ENCODE data around the gene KHSRP. TPM values are rescaled to one million over a fixed set of nuclear protein-coding genes. Genes with fewer than 3 reads are reported as not detected.

The KHSRP gene
- total and polyA plus RNA-seq, 2 of the 4 experiments (the other 2 are of a cell fraction), result 31.9 to 93.7 TPM

GRCh38 chr19:6373813-6374108 lies 50.9 kb downstream of the KHSRP start:
- 40% methylated on average over 1 of the region's 5 CpGs; no CpG with 5 or more reads in 1 of the 2 experiments for WGBS, 2 experiments (ENCODE audit: extremely low coverage in 2 of 2, insufficient read length in 1 of 2)
- Histone ChIP-seq H2AK5ac (ENCODE audit: low read depth, low read length) (peak overlapping the region; percentile 98), H2AK9ac (replicated peaks; ENCODE audit: low read depth, low read length, poor library complexity) (peak overlapping the region; percentile 100), H4K91ac (ENCODE audit: insufficient read depth, low read depth, low read length) (peak overlapping the region; percentile 57), H3K18ac (ENCODE audit: low read depth, low read length) (peak overlapping the region; percentile 5; the same call in 1 of the 2 replicates), H3K14ac (replicated peaks; ENCODE audit: low read depth, low read length) (peak overlapping the region; percentile 95), H2BK5ac (ENCODE audit: low read depth, low read length, poor library complexity, severe bottlenecking) (peak overlapping the region; percentile 65), H3K56ac (ENCODE audit: extremely low read depth, insufficient read depth, low read length) (peak overlapping the region; percentile 10; the same call in 1 of the 2 replicates), H4K20me1 (ENCODE audit: insufficient read depth, low read length) (no peaks in the 10 kb centered on the region), H2BK15ac (ENCODE audit: low read depth, low read length) (peak overlapping the region; percentile 20; the same call in 1 of the 3 replicates), H4K8ac (ENCODE audit: low read depth in 2 of 2, low read length in 2 of 2) (peak overlapping the region; percentile 89 to 94), H3K79me1 (ENCODE audit: low read depth in 1 of 2, low read length in 2 of 2) (peaks cover 7 to 14% of the 10 kb centered on the region in 2 experiments; a peak in 3 of 4 replicates), H3K36me3 (ENCODE audit: control insufficient read depth, insufficient read depth, low read length) (peaks cover 3% of the 10 kb centered on the region; the same call in 1 of the 2 replicates), H3K9me3 (ENCODE audit: control insufficient read depth, insufficient read depth, low read length) (no peaks in the 10 kb centered on the region), H4K5ac (ENCODE audit: low read depth, low read length) (peak overlapping the region; percentile 52), H3K4ac (ENCODE audit: low read depth, low read length) (peak overlapping the region; percentile 88), H2AFZ (replicated peaks; ENCODE audit: low read length, poor library complexity) (peak overlapping the region; percentile 97), H3K9ac (ENCODE audit: low read depth, low read length) (peak overlapping the region; percentile 49), H3K4me3 (ENCODE audit: insufficient read depth, low read depth, low read length) (peak overlapping the region; percentile 51), H3K23ac (ENCODE audit: low read depth, low read length) (peak overlapping the region; percentile 71; the same call in 1 of the 2 replicates), H3K4me1 (ENCODE audit: control insufficient read depth, insufficient read depth, low read length) (peaks cover 11% of the 10 kb centered on the region), H3K27ac (ENCODE audit: insufficient read depth, low read length) (peak overlapping the region; percentile 69), H2BK20ac (ENCODE audit: low read depth, low read length) (0 out of 2 replicates have a peak overlapping the region, but pooled peaks have one; percentile 10), H2BK120ac (ENCODE audit: low read depth, low read length) (no peak overlapping the region), H3K27me3 (ENCODE audit: control insufficient read depth, insufficient read depth, low read length) (no peaks in the 10 kb centered on the region), H3K4me2 (ENCODE audit: low read depth, low read length) (peak overlapping the region; percentile 88), H3K9me1 (ENCODE audit: insufficient read depth, low read length) (peaks cover 13% of the 10 kb centered on the region)
- BruUV-seq (replicated peaks), result no TSS peak
- CTCF ChIA-PET, result no interaction called here
- no peak for TF ChIP-seq CTCF (conservative IDR thresholded peaks at IDR 0.05; ENCODE audit: low read depth, low read length)
- TF ChIP-seq MXI1 (IDR thresholded peaks at IDR 0.05; ENCODE audit: borderline replicate concordance, low read depth, low read length), result no peak
- no peak for TF ChIP-seq MAFK (IDR thresholded peaks at IDR 0.05; ENCODE audit: low read depth, low read length)
- TF ChIP-seq NFE2L2 (IDR thresholded peaks at IDR 0.05; ENCODE audit: low read depth, low read length), result no peak
- no peak for TF ChIP-seq BHLHE40 (IDR thresholded peaks at IDR 0.05; ENCODE audit: low read depth, low read length)
- no peak for TF ChIP-seq RAD21 (IDR thresholded peaks at IDR 0.05; ENCODE audit: low read length)
- TF ChIP-seq MAZ (IDR thresholded peaks at IDR 0.05; ENCODE audit: borderline replicate concordance, low read depth, low read length), result no peak
- TF ChIP-seq ELK1 (IDR thresholded peaks at IDR 0.05; ENCODE audit: borderline replicate concordance, low read depth, low read length), result no peak
- TF ChIP-seq RCOR1 (IDR thresholded peaks at IDR 0.05; ENCODE audit: insufficient replicate concordance, low read length), result no peak
- no peak for TF ChIP-seq CEBPB (IDR thresholded peaks at IDR 0.05; ENCODE audit: low read depth, low read length)
- POLR2A ChIA-PET (ENCODE audit: unreplicated experiment), result no interaction called here
- ATAC-seq (ENCODE audit: low read depth) (no peak), DNase-seq (no peak)
- in situ Hi-C loops (cut with MboI; ENCODE audit: low sequenced_read_pairs) (no loop called here), intact Hi-C loops (cut with micrococcal nuclease) (loop anchor here (1.0 to 2.0 kb wide), 2 partner anchors 20 to 363 kb away; partner anchors contain the start of genes GPR108 and GTF2F1), dilution Hi-C loops (cut with HindIII; ENCODE audit: low sequenced_read_pairs, unreplicated experiment) (no loop called here)

Data from IMR-90 (cell line).